ENCODE measurements around the gene CD9.

DNA sequence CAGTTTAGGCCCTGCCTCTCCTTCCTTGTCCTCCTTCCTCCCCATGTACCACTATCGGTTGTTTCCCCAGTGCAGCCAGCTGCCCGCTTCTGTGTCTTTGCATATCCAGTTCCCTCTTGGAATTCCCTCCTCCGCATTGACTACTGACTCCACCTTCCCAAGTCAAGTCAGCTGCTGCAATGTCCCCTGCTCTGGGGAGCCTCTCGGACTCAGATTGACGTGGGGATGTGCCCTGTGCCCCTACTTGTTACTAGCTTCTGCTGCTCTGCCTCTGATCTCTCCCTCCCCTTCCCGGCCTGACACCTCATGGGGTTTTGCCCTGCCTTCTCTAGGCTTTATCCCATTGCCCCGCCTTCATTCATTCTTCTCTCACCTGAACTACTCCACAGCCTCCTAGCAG lies 2.1 kb upstream of the CD9 start:
- no peak for TF ChIP-seq OSR1 (CRISPR knock-in tag; IDR thresholded peaks at IDR 0.05)
- TF ChIP-seq BACH2 (CRISPR knock-in tag; IDR thresholded peaks at IDR 0.05; ENCODE audit: borderline replicate concordance): no peak
- no peak for TF ChIP-seq TCF4 (CRISPR knock-in tag; IDR thresholded peaks at IDR 0.05; ENCODE audit: borderline replicate concordance)
- TF ChIP-seq SNAI2 (CRISPR knock-in tag; IDR thresholded peaks at IDR 0.05): no peak
- TF ChIP-seq, protein P1, sequence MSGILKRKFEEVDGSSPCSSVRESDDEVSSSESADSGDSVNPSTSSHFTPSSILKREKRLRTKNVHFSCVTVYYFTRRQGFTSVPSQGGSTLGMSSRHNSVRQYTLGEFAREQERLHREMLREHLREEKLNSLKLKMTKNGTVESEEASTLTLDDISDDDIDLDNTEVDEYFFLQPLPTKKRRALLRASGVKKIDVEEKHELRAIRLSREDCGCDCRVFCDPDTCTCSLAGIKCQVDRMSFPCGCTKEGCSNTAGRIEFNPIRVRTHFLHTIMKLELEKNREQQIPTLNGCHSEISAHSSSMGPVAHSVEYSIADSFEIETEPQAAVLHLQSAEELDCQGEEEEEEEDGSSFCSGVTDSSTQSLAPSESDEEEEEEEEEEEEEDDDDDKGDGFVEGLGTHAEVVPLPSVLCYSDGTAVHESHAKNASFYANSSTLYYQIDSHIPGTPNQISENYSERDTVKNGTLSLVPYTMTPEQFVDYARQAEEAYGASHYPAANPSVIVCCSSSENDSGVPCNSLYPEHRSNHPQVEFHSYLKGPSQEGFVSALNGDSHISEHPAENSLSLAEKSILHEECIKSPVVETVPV (CRISPR knock-in tag; IDR thresholded peaks at IDR 0.05): no peak
- no peak for TF ChIP-seq RARB (CRISPR knock-in tag; IDR thresholded peaks at IDR 0.05)
- no peak for TF ChIP-seq ARNTL (CRISPR knock-in tag; IDR thresholded peaks at IDR 0.05; ENCODE audit: borderline replicate concordance, low read depth)
- no peak for TF ChIP-seq ZNF70 (CRISPR knock-in tag; IDR thresholded peaks at IDR 0.05)
- TF ChIP-seq, protein P2, sequence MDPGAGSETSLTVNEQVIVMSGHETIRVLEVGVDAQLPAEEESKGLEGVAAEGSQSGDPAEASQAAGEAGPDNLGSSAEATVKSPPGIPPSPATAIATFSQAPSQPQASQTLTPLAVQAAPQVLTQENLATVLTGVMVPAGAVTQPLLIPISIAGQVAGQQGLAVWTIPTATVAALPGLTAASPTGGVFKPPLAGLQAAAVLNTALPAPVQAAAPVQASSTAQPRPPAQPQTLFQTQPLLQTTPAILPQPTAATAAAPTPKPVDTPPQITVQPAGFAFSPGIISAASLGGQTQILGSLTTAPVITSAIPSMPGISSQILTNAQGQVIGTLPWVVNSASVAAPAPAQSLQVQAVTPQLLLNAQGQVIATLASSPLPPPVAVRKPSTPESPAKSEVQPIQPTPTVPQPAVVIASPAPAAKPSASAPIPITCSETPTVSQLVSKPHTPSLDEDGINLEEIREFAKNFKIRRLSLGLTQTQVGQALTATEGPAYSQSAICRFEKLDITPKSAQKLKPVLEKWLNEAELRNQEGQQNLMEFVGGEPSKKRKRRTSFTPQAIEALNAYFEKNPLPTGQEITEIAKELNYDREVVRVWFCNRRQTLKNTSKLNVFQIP (CRISPR knock-in tag; IDR thresholded peaks at IDR 0.05; ENCODE audit: borderline replicate concordance, low read depth): no peak
- TF ChIP-seq, protein P3, sequence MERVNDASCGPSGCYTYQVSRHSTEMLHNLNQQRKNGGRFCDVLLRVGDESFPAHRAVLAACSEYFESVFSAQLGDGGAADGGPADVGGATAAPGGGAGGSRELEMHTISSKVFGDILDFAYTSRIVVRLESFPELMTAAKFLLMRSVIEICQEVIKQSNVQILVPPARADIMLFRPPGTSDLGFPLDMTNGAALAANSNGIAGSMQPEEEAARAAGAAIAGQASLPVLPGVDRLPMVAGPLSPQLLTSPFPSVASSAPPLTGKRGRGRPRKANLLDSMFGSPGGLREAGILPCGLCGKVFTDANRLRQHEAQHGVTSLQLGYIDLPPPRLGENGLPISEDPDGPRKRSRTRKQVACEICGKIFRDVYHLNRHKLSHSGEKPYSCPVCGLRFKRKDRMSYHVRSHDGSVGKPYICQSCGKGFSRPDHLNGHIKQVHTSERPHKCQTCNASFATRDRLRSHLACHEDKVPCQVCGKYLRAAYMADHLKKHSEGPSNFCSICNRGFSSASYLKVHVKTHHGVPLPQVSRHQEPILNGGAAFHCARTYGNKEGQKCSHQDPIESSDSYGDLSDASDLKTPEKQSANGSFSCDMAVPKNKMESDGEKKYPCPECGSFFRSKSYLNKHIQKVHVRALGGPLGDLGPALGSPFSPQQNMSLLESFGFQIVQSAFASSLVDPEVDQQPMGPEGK (CRISPR knock-in tag; IDR thresholded peaks at IDR 0.05; ENCODE audit: borderline replicate concordance): no peak
- TF ChIP-seq, protein P4, sequence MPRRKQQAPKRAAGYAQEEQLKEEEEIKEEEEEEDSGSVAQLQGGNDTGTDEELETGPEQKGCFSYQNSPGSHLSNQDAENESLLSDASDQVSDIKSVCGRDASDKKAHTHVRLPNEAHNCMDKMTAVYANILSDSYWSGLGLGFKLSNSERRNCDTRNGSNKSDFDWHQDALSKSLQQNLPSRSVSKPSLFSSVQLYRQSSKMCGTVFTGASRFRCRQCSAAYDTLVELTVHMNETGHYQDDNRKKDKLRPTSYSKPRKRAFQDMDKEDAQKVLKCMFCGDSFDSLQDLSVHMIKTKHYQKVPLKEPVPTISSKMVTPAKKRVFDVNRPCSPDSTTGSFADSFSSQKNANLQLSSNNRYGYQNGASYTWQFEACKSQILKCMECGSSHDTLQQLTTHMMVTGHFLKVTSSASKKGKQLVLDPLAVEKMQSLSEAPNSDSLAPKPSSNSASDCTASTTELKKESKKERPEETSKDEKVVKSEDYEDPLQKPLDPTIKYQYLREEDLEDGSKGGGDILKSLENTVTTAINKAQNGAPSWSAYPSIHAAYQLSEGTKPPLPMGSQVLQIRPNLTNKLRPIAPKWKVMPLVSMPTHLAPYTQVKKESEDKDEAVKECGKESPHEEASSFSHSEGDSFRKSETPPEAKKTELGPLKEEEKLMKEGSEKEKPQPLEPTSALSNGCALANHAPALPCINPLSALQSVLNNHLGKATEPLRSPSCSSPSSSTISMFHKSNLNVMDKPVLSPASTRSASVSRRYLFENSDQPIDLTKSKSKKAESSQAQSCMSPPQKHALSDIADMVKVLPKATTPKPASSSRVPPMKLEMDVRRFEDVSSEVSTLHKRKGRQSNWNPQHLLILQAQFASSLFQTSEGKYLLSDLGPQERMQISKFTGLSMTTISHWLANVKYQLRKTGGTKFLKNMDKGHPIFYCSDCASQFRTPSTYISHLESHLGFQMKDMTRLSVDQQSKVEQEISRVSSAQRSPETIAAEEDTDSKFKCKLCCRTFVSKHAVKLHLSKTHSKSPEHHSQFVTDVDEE (CRISPR knock-in tag; IDR thresholded peaks at IDR 0.05): no peak
- no peak for TF ChIP-seq ZFP3 (CRISPR knock-in tag; IDR thresholded peaks at IDR 0.05)

Data from SK-N-SH treated with all-trans-retinoic acid at 6 μM for 48 hours (cell line).